IPS-18c (cell line): Measurements from ENCODE around the gene NLRP2B.
"Not testable (repeated sequence)": the region's sequence is repeated elsewhere in the genome, so short reads cannot be mapped to it uniquely, and the experiment has no call there.

Experiments
- H3K4me3 ChIP-seq: 2 replicates; pipeline ENCODE4 v1.7.0; 2013; ENCODE audit warnings: low read depth, mild to moderate bottlenecking, low read length, moderate library complexity; ENCODE audit not compliant: insufficient read depth
- H3K9me3 ChIP-seq: one replicate; pipeline ENCODE4 v1.6.1; 2013; ENCODE audit warnings: mild to moderate bottlenecking, low read length, moderate library complexity; ENCODE audit not compliant: control insufficient read depth, insufficient read depth

The NLRP2B gene

DNA sequence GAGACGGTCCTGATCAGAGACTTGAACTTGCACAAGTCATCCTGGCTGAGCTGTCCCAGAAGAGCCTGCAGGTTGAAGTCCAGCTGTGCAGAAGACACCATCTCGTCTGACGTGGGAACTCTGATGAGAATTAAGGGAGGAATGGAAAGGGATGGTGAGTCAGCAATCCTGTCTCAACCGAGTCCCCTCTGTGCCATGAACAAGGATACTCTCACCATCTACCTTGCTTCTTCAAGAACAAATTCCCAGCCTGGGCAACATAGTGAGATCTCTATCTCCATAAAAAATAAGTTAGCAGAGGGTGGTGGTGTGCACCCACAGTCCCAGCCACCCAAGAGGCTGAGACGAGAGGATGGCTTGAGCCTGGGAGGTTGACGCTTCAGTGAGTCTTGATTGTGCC is at the start of gene NLRP2B:
NLRP2B (minus strand) TSS at position 101 of the 400 bp plus-strand sequence.
- no peak within 1 kb of the TSS for H3K4me3 ChIP-seq
- H3K9me3 ChIP-seq = peaks cover 12% of the 10 kb centered on the region

DNA sequence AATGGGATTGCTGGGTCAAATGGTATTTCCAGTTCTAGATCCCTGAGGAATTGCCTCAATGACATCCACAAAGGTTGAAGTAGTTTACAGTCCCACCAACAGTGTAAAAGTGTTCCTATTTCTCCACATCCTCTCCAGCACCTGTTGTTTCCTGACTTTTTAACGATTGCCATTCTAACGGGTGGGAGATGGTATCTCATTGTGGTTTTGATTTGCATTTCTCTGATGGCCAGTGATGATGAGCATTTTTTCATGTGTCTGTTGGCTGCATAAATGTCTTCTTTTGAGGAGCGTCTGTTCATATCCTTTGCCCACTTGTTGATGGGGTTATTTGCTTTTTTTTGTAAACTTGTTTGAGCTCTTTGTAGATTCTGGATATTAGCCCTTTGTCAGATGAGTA is 45.9 kb upstream of the NLRP2B start:
- H3K9me3 ChIP-seq = not testable (repeated sequence)

DNA sequence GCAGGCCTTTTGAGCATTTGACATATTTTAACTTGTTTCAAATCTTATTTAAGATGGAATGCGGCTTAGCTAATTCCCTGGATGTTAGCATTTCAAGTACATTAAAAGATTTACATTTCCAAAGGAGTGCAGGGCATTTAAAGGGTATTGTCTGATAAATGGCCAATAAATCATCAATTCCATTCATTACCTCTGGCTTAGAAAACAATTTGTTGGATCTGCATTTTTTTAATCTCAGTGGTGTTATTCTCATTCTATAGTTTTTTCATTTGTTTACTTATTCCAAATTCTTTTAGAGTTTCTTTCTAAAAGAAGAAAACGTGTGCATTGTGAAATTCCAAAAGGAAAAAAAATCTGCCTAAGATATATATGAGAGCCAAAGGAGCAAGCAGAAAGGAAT is 1.3 kb upstream of the NLRP2B start:
- Histone ChIP-seq H3K9me3 (peaks cover 14% of the 10 kb centered on the region), H3K4me3 (no peak overlapping the region)

More for the DNA sequence above, 45.9 kb upstream of the NLRP2B start:
- H3K4me3 ChIP-seq = not testable (repeated sequence)

DNA sequence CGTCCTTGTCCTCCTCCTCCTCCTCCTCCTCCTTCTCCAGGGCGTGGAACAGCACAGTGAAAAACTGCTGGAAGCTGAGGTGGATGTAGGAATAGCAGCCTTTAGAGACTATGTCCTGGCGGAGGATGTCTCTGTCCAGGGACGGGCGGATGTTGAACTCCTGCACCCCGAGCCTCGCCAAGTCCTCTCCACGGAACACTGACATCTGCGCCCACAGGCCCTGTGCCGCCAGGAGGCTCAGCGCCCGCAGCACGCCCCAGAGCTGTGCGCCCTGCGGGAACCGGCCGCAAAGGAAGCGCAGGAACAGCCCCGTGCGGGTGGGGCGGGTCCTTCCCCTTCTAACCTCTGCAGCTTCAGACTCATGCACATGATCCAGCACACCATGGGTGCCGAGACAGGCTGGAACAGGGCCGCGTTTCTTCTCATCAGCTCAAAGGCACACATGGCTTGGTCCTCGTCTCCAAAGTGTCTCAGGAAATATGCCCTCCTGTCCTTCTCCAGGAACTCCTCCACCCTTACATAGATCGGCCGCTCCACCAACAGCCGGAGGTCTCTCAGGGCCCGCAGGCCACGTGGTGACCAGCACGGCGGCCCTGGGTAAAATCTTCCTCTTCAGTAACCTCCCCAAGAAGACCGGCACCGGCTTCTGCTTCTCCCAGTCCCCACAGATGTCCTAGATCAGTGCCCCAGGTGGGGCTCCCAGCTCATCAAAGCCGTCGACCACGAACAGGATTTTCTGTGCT is 1.2 kb downstream of the NLRP2B start:
- H3K9me3 ChIP-seq = peaks cover 8% of the 10 kb centered on the region

DNA sequence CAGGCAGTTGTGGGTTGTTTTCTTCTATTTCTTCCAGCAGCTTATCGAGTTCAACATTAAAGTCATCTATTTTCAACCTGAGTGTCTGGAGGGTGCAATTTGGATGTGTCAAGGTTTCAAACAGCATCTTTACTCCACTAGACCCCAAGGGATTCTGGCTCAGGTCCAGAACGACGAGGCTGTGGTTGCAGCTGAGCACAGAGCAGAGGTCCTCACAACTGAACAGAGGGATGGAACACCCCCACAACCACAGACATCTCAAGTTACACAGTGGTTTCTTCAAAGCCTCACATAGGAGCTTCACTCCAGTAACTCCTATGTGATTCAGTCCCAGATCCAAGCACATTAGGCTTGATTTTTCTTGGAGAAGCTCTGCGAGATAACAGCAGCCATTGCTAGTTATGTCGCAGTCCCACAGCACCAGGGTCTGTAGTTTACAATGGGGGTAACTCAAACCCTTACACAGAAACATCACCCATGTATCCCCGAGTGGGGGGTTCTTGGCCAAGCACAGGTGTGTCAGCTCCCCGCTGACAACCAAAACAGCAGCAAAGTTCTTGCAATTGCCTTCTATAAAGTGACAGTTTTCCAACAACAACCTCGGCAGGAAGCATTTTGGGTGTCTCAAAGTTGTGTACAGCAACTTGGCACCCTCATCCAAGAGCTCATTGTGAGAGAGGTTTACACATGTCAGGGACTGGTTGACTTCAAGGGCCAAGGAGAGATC is 2.8 kb downstream of the NLRP2B start:
- H3K4me3 ChIP-seq = 0 out of 2 replicates have a peak overlapping the region, but pooled peaks have one; percentile 3
- peaks cover 14% of the 10 kb centered on the region for H3K9me3 ChIP-seq

More for the DNA sequence above, 1.2 kb downstream of the NLRP2B start:
- no peak overlapping the region for H3K4me3 ChIP-seq

DNA sequence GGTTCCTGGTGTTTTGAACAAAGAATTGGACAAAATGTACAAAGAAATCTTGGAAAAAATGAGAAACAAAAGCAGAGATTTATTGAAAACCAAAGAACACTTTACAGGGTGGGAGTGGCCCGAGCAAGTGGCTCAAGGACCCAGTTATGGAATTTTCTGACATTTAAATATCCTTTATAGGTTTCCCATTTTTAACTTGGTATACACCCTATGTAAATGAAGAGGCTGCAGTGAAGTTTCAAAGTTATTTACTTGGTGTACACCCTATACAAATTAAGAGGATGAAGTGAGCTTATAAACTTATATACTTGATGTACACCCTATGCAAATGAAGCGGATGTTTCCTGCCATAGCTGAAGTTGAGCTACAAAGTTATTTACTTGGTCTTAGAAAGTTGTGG is 4.7 kb downstream of the NLRP2B start:
- Histone ChIP-seq H3K4me3 (no peak overlapping the region), H3K9me3 (peaks cover 14% of the 10 kb centered on the region)

DNA sequence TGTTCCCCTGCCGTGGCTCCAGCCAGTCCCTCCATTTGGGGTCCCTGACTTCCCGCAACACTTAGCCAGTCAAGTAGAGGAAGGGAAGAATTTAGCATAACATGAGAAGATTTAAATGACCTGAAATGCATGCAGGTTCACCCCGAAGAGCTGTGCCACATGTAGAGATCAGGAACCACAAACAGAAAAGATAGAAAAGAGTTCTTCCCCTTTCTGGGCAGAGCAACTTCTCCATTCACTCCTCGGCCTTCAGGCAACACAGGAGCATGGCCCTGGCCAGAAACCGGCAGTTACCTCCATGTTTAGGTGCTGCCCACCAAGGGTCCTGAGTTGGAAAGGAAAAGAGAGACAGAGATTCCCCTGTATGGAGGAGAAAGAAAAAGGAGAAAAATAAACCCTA is 5.2 kb downstream of the NLRP2B start:
- H3K9me3 ChIP-seq = peaks cover 9% of the 10 kb centered on the region

DNA sequence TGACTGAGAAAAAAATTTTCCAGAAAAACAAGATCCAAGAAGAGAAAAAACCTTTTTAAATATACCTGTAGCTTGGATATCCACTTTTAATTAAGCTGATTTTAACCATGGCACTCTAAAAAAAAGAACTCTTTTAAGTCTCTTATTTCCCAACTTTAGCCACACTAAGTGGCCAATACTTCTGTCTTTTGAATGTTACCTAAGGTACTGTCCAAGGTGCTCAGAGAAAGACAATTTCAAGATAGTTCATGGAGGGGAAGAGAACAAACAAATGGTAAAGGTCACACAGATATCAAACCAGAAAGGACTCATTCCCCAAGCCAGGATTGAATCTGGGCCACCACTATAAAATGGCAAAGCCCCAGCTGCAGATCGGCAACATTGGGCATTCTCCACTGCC is 10.1 kb downstream of the NLRP2B start:
- no peak overlapping the region for H3K4me3 ChIP-seq
- peaks cover 6% of the 10 kb centered on the region for H3K9me3 ChIP-seq

More for the DNA sequence above, 5.2 kb downstream of the NLRP2B start:
- H3K4me3 ChIP-seq = no peak overlapping the region

DNA sequence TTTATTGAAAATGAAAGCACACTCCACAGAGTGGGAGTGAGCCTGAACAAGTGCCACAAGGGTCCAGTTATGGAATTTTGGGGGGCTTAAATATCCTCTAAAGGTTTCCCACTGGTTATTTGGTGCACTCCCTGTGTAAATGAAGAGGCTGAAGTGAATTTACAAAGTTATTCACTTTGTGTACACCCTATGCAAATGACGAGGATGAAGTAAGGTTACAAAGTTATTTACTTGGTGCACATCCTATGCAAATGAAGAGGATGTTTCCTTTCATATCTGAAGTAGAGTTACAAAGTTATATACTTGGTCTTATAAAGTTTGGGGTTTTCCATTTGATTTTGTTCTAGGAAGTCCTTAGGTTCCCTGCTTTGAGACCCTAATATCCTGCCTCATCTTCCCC is 13.1 kb downstream of the NLRP2B start:
- H3K4me3 ChIP-seq = no peak overlapping the region
- no peaks in the 10 kb centered on the region for H3K9me3 ChIP-seq

DNA sequence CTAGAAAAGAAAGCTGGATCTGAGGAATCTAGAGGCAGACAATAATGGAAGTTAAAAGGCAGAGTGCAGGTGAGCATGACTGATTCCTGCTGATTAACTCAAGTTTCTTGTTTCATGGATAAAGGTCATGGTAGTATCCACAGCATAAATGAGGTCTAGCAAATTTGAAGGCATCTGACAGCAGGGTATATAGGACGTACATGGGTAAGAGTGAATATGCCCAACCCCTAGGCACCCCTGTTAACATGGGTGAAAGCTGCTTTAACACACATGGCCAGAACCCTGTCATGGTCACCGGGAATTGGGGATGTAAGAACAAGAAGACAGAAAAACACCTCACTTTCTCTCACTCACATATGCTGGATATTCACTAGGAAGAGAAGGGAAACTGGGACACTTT is 25.0 kb downstream of the NLRP2B start:
- peaks cover 15% of the 10 kb centered on the region for H3K9me3 ChIP-seq
- H3K4me3 ChIP-seq = no peak overlapping the region

DNA sequence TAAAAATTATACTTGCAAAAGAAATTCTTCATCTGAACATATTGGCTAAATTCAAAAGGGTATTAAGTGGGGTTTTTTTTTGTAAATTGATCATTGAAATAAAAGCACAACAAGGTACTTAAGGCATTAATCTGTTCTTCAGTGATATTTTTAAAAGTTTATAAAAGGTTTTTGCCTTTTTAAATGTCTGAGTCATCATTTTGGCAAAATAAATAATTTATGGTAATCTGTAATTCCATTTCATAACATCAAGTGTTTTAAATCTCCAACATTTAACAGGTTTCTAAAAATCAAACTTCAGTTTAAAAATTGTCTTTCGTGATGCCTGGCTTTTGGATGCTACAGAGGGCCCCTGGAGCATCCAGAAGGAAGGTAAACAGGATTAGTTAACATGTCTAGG is 27.4 kb downstream of the NLRP2B start:
- Histone ChIP-seq H3K4me3 (no peak overlapping the region), H3K9me3 (peaks cover 15% of the 10 kb centered on the region)

DNA sequence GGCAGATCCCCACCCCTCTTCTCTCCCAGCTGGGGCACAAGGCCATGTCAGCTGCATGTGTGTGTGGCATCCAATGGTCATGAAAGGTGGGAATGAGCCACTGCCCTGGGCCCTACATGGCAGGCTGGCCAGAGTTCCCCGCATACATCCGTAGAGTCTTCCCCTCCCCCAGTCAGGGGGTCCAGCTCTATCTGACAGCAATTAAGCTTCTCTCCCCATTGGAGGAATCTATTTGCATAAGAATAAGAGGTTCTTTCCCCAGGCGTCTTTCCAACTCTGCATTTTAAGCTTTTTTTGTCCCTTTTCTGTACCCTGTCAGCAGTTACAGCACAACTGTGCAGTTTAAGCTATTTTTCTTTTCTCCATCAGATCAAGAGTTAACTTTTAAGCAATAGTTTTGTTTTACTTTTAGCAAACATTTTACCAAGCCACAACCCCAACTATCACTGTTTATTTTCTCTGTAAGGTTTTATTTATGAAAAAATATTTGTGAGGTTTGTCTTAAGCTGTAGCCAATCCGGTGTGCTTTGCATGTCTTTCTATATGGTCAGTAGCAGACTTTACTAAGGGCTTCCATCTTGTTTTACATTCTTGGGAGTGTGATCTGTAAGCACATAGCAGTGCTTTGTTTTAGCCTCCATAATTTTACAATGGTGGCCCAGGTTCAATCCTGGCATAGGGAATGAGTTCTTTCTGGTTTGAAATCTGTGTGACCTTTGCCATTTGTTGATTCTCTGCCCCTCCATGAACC is 28.7 kb downstream of the NLRP2B start:
- Histone ChIP-seq H3K9me3 (peaks cover 15% of the 10 kb centered on the region), H3K4me3 (peak overlapping the region; percentile 9; the same call in 1 of the 2 replicates)

DNA sequence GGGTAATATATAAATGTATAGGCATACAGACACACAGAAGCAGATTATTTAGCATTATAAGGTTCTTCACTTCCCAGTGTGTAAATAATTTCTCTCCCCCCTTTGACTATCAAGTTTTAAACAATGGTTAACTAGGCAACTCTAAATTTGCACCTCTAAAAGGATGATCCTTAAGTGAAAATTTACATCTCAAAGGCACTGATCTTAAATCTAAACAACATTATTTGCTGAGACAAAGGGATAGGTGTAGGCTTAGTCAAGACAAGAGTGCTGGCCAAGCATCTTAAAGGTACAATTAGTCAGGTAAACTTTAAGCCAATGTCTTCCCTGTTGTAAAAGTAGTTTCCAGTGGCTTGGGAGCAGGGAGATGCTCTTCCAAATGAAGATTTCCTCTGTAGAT is 33.0 kb downstream of the NLRP2B start:
- peaks cover 5% of the 10 kb centered on the region for H3K9me3 ChIP-seq
- no peak overlapping the region for H3K4me3 ChIP-seq

DNA sequence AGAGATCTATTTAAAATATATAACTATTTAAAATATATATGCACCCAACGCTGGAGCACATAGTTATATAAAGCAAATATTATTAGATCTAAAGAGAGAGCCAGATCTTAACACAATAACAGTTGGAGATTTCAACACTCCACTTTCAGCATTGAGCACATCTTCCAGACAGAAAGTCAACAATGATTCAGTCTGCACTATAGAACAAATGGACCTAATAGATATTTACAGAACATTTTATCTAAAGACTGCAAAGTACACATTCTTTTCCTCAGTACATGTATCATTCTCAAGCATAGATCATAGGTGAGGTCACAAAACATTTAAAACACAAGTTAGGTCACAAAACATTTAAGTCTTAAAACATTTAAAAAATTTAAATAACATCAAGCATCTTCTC is 36.4 kb downstream of the NLRP2B start:
- Histone ChIP-seq H3K9me3 (peaks cover 6% of the 10 kb centered on the region), H3K4me3 (no peak overlapping the region)

DNA sequence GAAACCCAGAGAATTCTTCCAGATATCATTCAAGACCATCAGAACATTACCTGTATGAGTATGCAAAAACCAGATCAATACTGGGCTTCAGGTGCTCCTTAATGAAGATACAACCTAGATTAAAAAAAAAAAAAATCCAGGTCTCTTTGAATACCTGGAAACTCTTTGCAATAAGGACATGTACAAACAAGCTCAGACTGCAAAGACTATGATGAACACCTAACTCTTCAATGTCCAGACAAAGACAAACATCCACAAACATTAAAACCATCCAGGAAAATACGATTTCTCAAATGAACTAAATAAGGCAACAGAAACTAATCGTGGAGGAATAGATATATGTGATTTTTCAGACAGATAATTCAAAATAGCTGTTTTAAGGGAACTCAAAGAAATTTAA is 38.7 kb downstream of the NLRP2B start:
- Histone ChIP-seq H3K4me3 (no peak overlapping the region), H3K9me3 (peaks cover 9% of the 10 kb centered on the region)

DNA sequence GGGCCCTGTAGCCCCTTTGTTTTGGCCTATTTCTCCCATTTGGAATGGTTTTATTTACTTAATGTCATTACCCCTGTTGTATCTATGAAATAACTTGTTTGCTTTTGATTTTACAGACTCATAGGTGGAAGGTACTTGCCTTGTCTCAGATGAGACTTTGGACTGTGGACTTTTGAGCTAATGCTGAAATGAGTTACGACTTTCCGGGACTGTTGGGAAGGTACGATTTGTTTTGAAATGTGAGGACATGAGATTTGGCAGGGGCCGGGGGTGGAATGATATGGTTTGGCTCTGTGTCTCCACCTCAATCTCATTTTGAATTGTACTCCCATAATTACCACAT is 39.4 kb downstream of the NLRP2B start:
- H3K9me3 ChIP-seq = peaks cover 9% of the 10 kb centered on the region

DNA sequence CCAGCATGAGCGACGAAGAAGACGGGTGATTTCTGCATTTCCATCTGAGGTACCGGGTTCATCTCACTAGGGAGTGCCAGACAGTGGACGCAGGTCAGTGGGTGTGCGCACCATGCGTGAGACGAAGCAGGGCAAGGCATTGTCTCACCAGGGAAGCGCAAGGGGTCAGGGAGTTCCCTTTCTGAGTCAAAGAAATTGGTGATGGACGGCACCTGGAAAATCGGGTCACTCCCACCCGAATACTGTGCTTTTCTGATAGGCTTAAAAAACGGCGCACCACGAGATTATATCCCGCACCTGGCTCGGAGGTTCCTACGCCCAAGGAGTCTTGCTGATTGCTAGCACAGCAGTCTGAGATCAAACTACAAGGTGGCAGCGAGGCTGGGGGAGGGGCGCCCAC is 50.6 kb downstream of the NLRP2B start:
- not testable (repeated sequence) for H3K9me3 ChIP-seq

More for the DNA sequence above, 39.4 kb downstream of the NLRP2B start:
- no peak overlapping the region for H3K4me3 ChIP-seq

More for the DNA sequence above, 50.6 kb downstream of the NLRP2B start:
- not testable (repeated sequence) for H3K4me3 ChIP-seq
